Fibroblast of lung (primary cell): ENCODE measurements around the gene MTR. TPM values are rescaled to one million over a fixed set of nuclear protein-coding genes. Genes with fewer than 3 reads are reported as not detected.

Experiments
- DNase-seq, 2 donors: peaks; one replicate each; pipeline versions ENCODE4 v3.0.0 to v3.0.0-alpha.2; 2010; ENCODE audit warnings: low read depth in 2 of 2
- H2AFZ ChIP-seq: 2 replicates; pipeline ENCODE4 v1.5.1; 2012; ENCODE audit warnings: low read length, control low read depth, inconsistent platforms
- H3K27ac ChIP-seq: 2 replicates; pipeline ENCODE4 v1.5.1; 2011; ENCODE audit warnings: low read length, control low read depth; ENCODE audit not compliant: insufficient read depth
- H3K27me3 ChIP-seq: 2 replicates; pipeline ENCODE4 v1.5.1; 2011; ENCODE audit warnings: mild to moderate bottlenecking, low read length; ENCODE audit not compliant: control insufficient read depth, insufficient read depth
- H3K36me3 ChIP-seq: 2 replicates; pipeline ENCODE4 v1.5.1; 2011; ENCODE audit warnings: low read length; ENCODE audit not compliant: control insufficient read depth, insufficient read depth
- H3K4me1 ChIP-seq: 2 replicates; pipeline ENCODE4 v1.5.1; 2011; ENCODE audit warnings: low read length; ENCODE audit not compliant: control insufficient read depth, insufficient read depth; ENCODE audit errors: extremely low read depth
- H3K4me2 ChIP-seq: 2 replicates; pipeline ENCODE4 v1.5.1; 2011; ENCODE audit warnings: low read length, control low read depth; ENCODE audit not compliant: insufficient read depth; ENCODE audit errors: extremely low read depth
- H3K4me3 ChIP-seq, 4 experiments: fragments of 200-600 bp in 1 of 4; sonication (generic) in 1 of 4; replicated peaks in 1 of 4; 2 replicates each; pipeline ENCODE4 v1.5.1; 2011 to 2016; ENCODE audit warnings: low read length in 4 of 4, low read depth in 3 of 4, mild to moderate bottlenecking in 3 of 4, control low read depth in 2 of 4, inconsistent platforms in 1 of 4, mixed read lengths in 1 of 4; ENCODE audit not compliant: insufficient read depth in 1 of 4; ENCODE audit errors: control extremely low read depth in 1 of 4
- H3K79me2 ChIP-seq: 2 replicates; pipeline ENCODE4 v1.5.1; 2012; ENCODE audit warnings: mild to moderate bottlenecking, low read length, inconsistent platforms; ENCODE audit not compliant: control insufficient read depth, insufficient read depth
- H3K9ac ChIP-seq: 2 replicates; pipeline ENCODE4 v1.5.1; 2011; ENCODE audit warnings: mild to moderate bottlenecking, low read length, control low read depth; ENCODE audit not compliant: insufficient read depth
- H3K9me3 ChIP-seq: 2 replicates; pipeline ENCODE4 v1.5.1; 2012; ENCODE audit warnings: low read depth, low read length; ENCODE audit not compliant: control insufficient read depth, insufficient read depth
- H4K20me1 ChIP-seq: 2 replicates; pipeline ENCODE4 v1.5.1; 2011; ENCODE audit warnings: low read length; ENCODE audit not compliant: control insufficient read depth, insufficient read depth; ENCODE audit errors: extremely low read depth
- EZH2 ChIP-seq: IDR thresholded peaks from 2 replicates; pipeline ENCODE4 v1.5.1; 2012; ENCODE audit warnings: low read length, control low read depth, mild to moderate bottlenecking; ENCODE audit errors: missing control alignments
- polyA plus RNA-seq, 2 donors: library from polyadenylated mRNA; depleted of rRNA in 1 of 2; stranded (reverse) in 1 of 2; unstranded in 1 of 2; fragments of >200 nt; gene quantifications; 2 replicates each; pipeline ENCODE4 v1.2.1, GENCODE V29; 2011 to 2012; ENCODE audit warnings: missing spikeins in 1 of 2
- total RNA-seq: library from RNA; depleted of rRNA; stranded (reverse); fragments of >200 nt; gene quantifications from 2 replicates; pipeline ENCODE4 v1.2.1, GENCODE V29; 2014
- TF ChIP-seq, protein P1 (sequence below), 2 donors: IDR thresholded peaks in 1 of 2; conservative IDR thresholded peaks in 1 of 2; 1 replicate in 1 of 2; 2 replicates in 1 of 2; pipeline ENCODE4 v1.5.1; 2011 to 2012; ENCODE audit warnings: low read length in 2 of 2, control low read depth in 1 of 2, inconsistent platforms in 1 of 2, low read depth in 1 of 2, mild to moderate bottlenecking in 1 of 2

Gene MTR
- total and polyA plus RNA-seq, 2 donors (not counting 1 experiment from before 2014, with no cell fraction given): 20.0 to 32.2 TPM

DNA sequence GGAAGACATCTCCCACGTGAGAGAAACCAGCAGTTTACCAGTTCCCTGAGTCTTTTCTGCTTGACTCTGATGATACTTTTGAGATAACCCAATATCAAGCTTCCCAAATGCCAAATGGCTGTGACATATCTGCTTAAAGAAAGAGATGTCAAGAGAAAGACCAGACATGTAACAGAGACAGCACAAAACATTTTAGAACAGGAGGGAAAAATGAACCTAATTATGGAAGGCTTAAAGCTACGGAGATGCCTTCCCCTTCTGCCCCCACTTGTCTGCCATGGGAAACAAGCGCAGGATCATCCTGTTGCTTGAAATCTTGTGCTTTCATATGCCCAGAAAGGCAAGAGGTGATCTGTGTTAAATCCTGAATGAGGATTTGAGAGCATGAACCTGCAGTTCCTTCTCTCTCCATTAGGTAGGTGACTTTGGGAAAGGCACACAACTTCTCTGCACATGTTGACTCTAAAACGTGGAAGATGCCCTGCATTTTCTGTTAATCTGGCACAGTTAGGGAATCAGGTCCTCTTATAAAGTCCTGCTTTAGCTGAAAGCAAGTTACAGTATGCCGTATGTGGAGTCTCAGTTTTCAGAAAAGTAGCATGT lies 46.7 kb upstream of the MTR start:
- no peak for TF ChIP-seq EZH2
- TF ChIP-seq, protein P1, sequence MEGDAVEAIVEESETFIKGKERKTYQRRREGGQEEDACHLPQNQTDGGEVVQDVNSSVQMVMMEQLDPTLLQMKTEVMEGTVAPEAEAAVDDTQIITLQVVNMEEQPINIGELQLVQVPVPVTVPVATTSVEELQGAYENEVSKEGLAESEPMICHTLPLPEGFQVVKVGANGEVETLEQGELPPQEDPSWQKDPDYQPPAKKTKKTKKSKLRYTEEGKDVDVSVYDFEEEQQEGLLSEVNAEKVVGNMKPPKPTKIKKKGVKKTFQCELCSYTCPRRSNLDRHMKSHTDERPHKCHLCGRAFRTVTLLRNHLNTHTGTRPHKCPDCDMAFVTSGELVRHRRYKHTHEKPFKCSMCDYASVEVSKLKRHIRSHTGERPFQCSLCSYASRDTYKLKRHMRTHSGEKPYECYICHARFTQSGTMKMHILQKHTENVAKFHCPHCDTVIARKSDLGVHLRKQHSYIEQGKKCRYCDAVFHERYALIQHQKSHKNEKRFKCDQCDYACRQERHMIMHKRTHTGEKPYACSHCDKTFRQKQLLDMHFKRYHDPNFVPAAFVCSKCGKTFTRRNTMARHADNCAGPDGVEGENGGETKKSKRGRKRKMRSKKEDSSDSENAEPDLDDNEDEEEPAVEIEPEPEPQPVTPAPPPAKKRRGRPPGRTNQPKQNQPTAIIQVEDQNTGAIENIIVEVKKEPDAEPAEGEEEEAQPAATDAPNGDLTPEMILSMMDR (conservative IDR thresholded peaks at IDR 0.05 in 1 of 2, IDR thresholded peaks at IDR 0.05 in 1 of 2; ENCODE audit: low read depth in 1 of 2, low read length in 2 of 2): peak; percentile 8 to 21
- Histone ChIP-seq H3K9me3 (no peaks in the 10 kb centered on the region), H3K4me3 (no peak overlapping the region), H3K27me3 (no peaks in the 10 kb centered on the region), H3K36me3 (no peaks in the 10 kb centered on the region), H3K27ac (no peak overlapping the region), H3K4me2 (no peak overlapping the region), H4K20me1 (no peaks in the 10 kb centered on the region), H2AFZ (no peak overlapping the region), H3K4me1 (no peaks in the 10 kb centered on the region), H3K9ac (no peak overlapping the region), H3K79me2 (no peaks in the 10 kb centered on the region)
- DNase-seq: no peak

DNA sequence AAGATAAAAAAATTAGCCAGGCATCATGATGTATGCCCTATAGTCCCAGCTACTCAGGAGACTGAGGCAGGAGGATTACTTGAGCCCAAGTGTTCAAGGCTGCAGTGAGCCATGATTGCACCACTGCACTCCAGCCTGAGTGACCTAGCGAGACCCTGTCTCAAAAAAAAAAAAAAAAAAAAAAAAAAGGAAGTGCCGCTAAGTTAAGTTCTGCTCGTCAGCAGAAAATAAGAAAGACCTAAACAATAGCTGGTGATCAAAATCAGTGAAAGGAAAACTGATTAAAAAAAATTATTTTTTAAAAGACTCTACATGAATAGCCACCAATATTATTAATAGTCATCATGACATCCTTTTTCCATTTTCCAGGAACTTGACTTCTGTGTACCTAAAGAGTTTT lies 44.2 kb upstream of the MTR start:
- Histone ChIP-seq H3K36me3 (no peaks in the 10 kb centered on the region), H3K9me3 (no peaks in the 10 kb centered on the region), H3K9ac (no peak overlapping the region), H3K79me2 (no peaks in the 10 kb centered on the region), H4K20me1 (no peaks in the 10 kb centered on the region), H3K27me3 (no peaks in the 10 kb centered on the region), H2AFZ (no peak overlapping the region), H3K4me3 (no peak overlapping the region), H3K27ac (no peak overlapping the region), H3K4me2 (no peak overlapping the region), H3K4me1 (no peaks in the 10 kb centered on the region)
- no peak for TF ChIP-seq EZH2
- TF ChIP-seq, protein P1 (conservative IDR thresholded peaks at IDR 0.05 in 1 of 2, IDR thresholded peaks at IDR 0.05 in 1 of 2; ENCODE audit: low read depth in 1 of 2, low read length in 2 of 2): no peak
- no peak for DNase-seq

DNA sequence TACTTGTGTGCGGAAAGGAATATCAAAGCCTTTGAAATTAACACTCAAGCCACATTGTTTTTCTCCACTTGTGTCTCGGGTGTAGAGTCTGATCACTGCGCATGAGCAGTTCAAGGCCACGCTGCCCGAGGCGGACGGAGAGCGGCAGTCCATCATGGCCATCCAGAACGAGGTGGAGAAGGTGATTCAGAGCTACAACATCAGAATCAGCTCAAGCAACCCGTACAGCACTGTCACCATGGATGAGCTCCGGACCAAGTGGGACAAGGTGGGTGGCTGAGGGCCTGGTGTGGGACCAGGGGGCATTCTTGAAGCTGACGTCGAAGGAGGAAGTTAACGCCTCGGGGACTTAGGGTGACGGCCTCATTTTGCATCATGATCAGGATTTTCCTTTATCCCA lies 43.7 kb upstream of the MTR start:
- Histone ChIP-seq H2AFZ (no peak overlapping the region), H3K4me3 (no peak overlapping the region), H3K36me3 (no peaks in the 10 kb centered on the region), H3K27me3 (no peaks in the 10 kb centered on the region), H3K9me3 (no peaks in the 10 kb centered on the region), H3K9ac (no peak overlapping the region), H3K4me2 (no peak overlapping the region), H4K20me1 (no peaks in the 10 kb centered on the region), H3K79me2 (no peaks in the 10 kb centered on the region), H3K27ac (no peak overlapping the region), H3K4me1 (no peaks in the 10 kb centered on the region)
- TF ChIP-seq, protein P1 (conservative IDR thresholded peaks at IDR 0.05 in 1 of 2, IDR thresholded peaks at IDR 0.05 in 1 of 2; ENCODE audit: low read depth in 1 of 2, low read length in 2 of 2): no peak
- TF ChIP-seq EZH2: no peak
- no peak for DNase-seq
